ENCODE data around the gene KPNA1.

DNA sequence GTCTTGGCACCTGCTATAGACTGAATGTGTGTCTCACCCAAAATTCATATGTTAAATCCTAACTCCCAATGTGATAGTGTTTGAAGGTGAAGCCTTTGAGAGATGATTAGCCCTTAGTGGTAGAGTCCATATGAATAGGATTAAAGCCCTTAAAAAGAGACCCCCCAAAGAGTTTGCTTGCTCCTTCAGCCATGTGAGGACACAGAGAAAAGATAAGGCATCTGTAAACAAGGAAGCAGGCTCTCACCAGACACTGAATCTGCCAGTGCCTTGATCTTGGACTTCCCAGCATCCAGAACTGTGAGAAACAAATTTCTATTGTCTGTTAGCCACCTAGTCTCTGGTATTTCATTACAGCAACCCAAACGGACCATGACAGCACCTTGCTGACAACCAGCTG, 16.6 kb downstream of the KPNA1 start:
- TF ChIP-seq, protein P1, sequence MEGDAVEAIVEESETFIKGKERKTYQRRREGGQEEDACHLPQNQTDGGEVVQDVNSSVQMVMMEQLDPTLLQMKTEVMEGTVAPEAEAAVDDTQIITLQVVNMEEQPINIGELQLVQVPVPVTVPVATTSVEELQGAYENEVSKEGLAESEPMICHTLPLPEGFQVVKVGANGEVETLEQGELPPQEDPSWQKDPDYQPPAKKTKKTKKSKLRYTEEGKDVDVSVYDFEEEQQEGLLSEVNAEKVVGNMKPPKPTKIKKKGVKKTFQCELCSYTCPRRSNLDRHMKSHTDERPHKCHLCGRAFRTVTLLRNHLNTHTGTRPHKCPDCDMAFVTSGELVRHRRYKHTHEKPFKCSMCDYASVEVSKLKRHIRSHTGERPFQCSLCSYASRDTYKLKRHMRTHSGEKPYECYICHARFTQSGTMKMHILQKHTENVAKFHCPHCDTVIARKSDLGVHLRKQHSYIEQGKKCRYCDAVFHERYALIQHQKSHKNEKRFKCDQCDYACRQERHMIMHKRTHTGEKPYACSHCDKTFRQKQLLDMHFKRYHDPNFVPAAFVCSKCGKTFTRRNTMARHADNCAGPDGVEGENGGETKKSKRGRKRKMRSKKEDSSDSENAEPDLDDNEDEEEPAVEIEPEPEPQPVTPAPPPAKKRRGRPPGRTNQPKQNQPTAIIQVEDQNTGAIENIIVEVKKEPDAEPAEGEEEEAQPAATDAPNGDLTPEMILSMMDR (IDR thresholded peaks at IDR 0.05) = no peak
- TF ChIP-seq POLR2A (IDR thresholded peaks at IDR 0.05) = no peak
